ENCODE measurements around the gene CHKA.

GRCh38 chr11:68017980-68018729, 103.0 kb downstream of the CHKA start:
- TF ChIP-seq POLR2AphosphoS5 (IDR thresholded peaks at IDR 0.05; ENCODE audit: low read depth, low read length) (no peak), REST (IDR thresholded peaks at IDR 0.05; ENCODE audit: insufficient read depth in 1 of 2, low read depth in 2 of 2, low read length in 1 of 2) (no peak), CTCF (IDR thresholded peaks at IDR 0.05) (no peak), TCF7L2 (IDR thresholded peaks at IDR 0.05; ENCODE audit: low read depth, low read length) (no peak)

All from Panc1 (cell line).